GM12878 (cell line): Measurements from ENCODE around the gene CCM2. TPM values are rescaled to one million over a fixed set of nuclear protein-coding genes. Genes with fewer than 3 reads are reported as not detected.

Experiments used
- ATAC-seq: fragments of 200-7000 bp; cut with Tn5 transposase; 3 replicates; pipeline ENCODE4 v1.9.1; 2020; ENCODE audit warnings: mild to moderate bottlenecking, moderate library complexity
- BruUV-seq: library from RNA; stranded (reverse); fragments of 400-500 nt; replicated peaks from 2 replicates; lab custom pipeline; 2021; lab: Mats Ljungman, UMichigan
- CTCF ChIA-PET: fragments of 300-600 bp; sonication (Branson Sonifier 250); formaldehyde crosslinking; extraction: SDS; loops from one replicate; lab custom pipeline; 2021; ENCODE audit warnings: inconsistent platforms; lab: Yijun Ruan, JAX
- POLR2A ChIA-PET: fragments of 350-600 bp; formaldehyde crosslinking; extraction: SDS; loops from one replicate; lab custom pipeline; 2021; ENCODE audit warnings: inconsistent platforms; lab: Charles Lee
- RAD21 ChIA-PET: fragments of 300-600 bp; sonication (Branson Sonifier 250); formaldehyde crosslinking; loops from one replicate; lab custom pipeline; 2023; ENCODE audit warnings: antibody characterized with exemption; ENCODE audit not compliant: unreplicated experiment; lab: Charles Lee
- SMC1A ChIA-PET: fragments of 300-600 bp; sonication (Branson Sonifier 250); formaldehyde crosslinking; loops from one replicate; lab custom pipeline; 2023; ENCODE audit not compliant: unreplicated experiment, uncharacterized antibody; lab: Charles Lee
- DNase-seq: peaks from one replicate; pipeline ENCODE4 v3.0.0-alpha.2; 2011; ENCODE audit warnings: low read depth, low spot score
- FAIRE-seq: peaks from 3 replicates; lab custom pipeline; 2011; peaks lifted over from hg19 to GRCh38; lab: Jason Lieb, UNC
- H2AFZ ChIP-seq: 2 replicates; pipeline ENCODE4 v1.6.0; 2011; ENCODE audit warnings: low read depth, low read length, control low read depth; ENCODE audit not compliant: control insufficient read depth
- H3K27ac ChIP-seq: 2 replicates; pipeline ENCODE4 v1.5.1; 2011; ENCODE audit warnings: control low read depth; ENCODE audit not compliant: control insufficient read depth, insufficient read depth
- H3K27me3 ChIP-seq, 2 experiments: replicated peaks in 1 of 2; 2 replicates each; pipeline versions ENCODE4 v1.6.0 to v1.6.1; 2011; ENCODE audit warnings: low read length in 1 of 2; ENCODE audit not compliant: control insufficient read depth in 2 of 2, insufficient read depth in 2 of 2
- H3K36me3 ChIP-seq, 2 experiments: 2 replicates each; pipeline ENCODE4 v1.5.1; 2011; ENCODE audit warnings: low read length in 1 of 2; ENCODE audit not compliant: control insufficient read depth in 2 of 2, insufficient read depth in 2 of 2
- H3K4me1 ChIP-seq: 2 replicates; pipeline ENCODE4 v1.6.1; 2011; ENCODE audit warnings: mild to moderate bottlenecking, low read length, moderate library complexity, mixed read lengths; ENCODE audit not compliant: control insufficient read depth, insufficient read depth
- H3K4me2 ChIP-seq: 2 replicates; pipeline ENCODE4 v1.6.0; 2011; ENCODE audit warnings: control low read depth; ENCODE audit not compliant: control insufficient read depth, insufficient read depth
- H3K4me3 ChIP-seq: fragments of 200-600 bp; sonication (generic); 2 replicates; pipeline ENCODE4 v1.5.1; 2016
- H3K79me2 ChIP-seq: 2 replicates; pipeline ENCODE4 v1.6.0; 2011; ENCODE audit warnings: low read length; ENCODE audit not compliant: control insufficient read depth, insufficient read depth
- H3K9ac ChIP-seq: 2 replicates; pipeline ENCODE4 v1.8.0; 2011; ENCODE audit warnings: low read length, control low read depth, mixed read lengths; ENCODE audit not compliant: control insufficient read depth, insufficient read depth
- H3K9me3 ChIP-seq: replicated peaks from 3 replicates; pipeline ENCODE4 v1.5.1; 2011; ENCODE audit warnings: mild to moderate bottlenecking, low read length; ENCODE audit not compliant: control insufficient read depth, insufficient read depth
- H4K20me1 ChIP-seq: 2 replicates; pipeline ENCODE4 v1.6.0; 2011; ENCODE audit not compliant: control insufficient read depth, insufficient read depth
- HDGF ChIP-seq: fragments of 450-650 bp; IDR thresholded peaks from 2 replicates; pipeline ENCODE4 v1.6.1; 2016; ENCODE audit warnings: antibody characterized with exemption
- JUNB ChIP-seq: IDR thresholded peaks from 2 replicates; pipeline ENCODE4 v1.6.1; 2016; ENCODE audit warnings: antibody characterized with exemption, mild to moderate bottlenecking
- MLLT1 ChIP-seq: fragments of 450-650 bp; IDR thresholded peaks from 2 replicates; pipeline ENCODE4 v1.6.1; 2016; ENCODE audit warnings: mild to moderate bottlenecking
- MTA3 ChIP-seq: IDR thresholded peaks from 2 replicates; pipeline ENCODE4 v1.6.1; 2012; ENCODE audit warnings: low read length, inconsistent platforms, borderline replicate concordance
- NR2F1 ChIP-seq: fragments of 450-650 bp; conservative IDR thresholded peaks from 2 replicates; pipeline ENCODE4 v1.6.1; 2017; ENCODE audit warnings: mild to moderate bottlenecking
- POU2F2 ChIP-seq: IDR thresholded peaks from 3 replicates; pipeline ENCODE4 v1.6.1; 2011; ENCODE audit warnings: low read depth, mild to moderate bottlenecking, low read length, borderline replicate concordance
- SMARCA5 ChIP-seq: fragments of 450-650 bp; IDR thresholded peaks from 2 replicates; pipeline ENCODE4 v1.6.1; 2017; ENCODE audit warnings: mild to moderate bottlenecking
- TCF12 ChIP-seq: IDR thresholded peaks from 2 replicates; pipeline ENCODE4 v1.6.1; 2011; ENCODE audit warnings: low read depth, mild to moderate bottlenecking, low read length
- ZBED1 ChIP-seq: IDR thresholded peaks from 2 replicates; pipeline ENCODE4 v1.6.1; 2016; ENCODE audit warnings: borderline replicate concordance
- ZNF384 ChIP-seq: IDR thresholded peaks from 2 replicates; pipeline ENCODE4 v1.6.1; 2012; ENCODE audit warnings: low read depth, mild to moderate bottlenecking, low read length, improper control_type of control experiment, borderline replicate concordance
- WGBS: methylation state at CpG from one replicate; pipeline ENCODE4 v1.1.6; 2016; ENCODE audit warnings: low lambda C conversion rate; ENCODE audit not compliant: insufficient replicate concordance, insufficient coverage; ENCODE audit errors: missing lambda C conversion rate; 5-methylcytosine and 5-hydroxymethylcytosine counted together
- in situ Hi-C: fragments of 300-500 bp; cut with MboI; formaldehyde crosslinking; loops from 9 replicates; pipeline ENCODE4 v1.14.3; 2018; ENCODE audit warnings: mixed read lengths
- intact Hi-C: fragments of 100-400 bp; cut with micrococcal nuclease; formaldehyde crosslinking; loops from one replicate; pipeline ENCODE4 v1.14.2; 2022; ENCODE audit not compliant: unreplicated experiment
- polyA plus RNA-seq, 11 experiments: library from polyadenylated mRNA; depleted of rRNA in 4 of 11; unstranded in 6 of 11; stranded (reverse) in 5 of 11; fragments of >200 nt; fragmentation: Nextera tagmentation in 4 of 11; fragmentation: Illumina TruSeq in 1 of 11; extraction: Ambion mirVana in 4 of 11; extraction: Trizol in 1 of 11; gene quantifications; 1 replicate in 1 of 11; 2 replicates in 10 of 11; pipeline versions ENCODE4 v1.2.1 to v1.2.3, GENCODE V29; 2011 to 2016; ENCODE audit warnings: inconsistent platforms in 2 of 11, missing spikeins in 2 of 11, low read depth in 1 of 11
- total RNA-seq, 4 experiments: library from RNA; depleted of rRNA in 3 of 4; stranded (reverse); fragments of >200 nt in 3 of 4; fragmentation: Illumina TruSeq in 1 of 4; extraction: Trizol in 1 of 4; gene quantifications; 2 replicates each; pipeline versions ENCODE4 v1.2.1 to v1.2.3, GENCODE V29; 2013 to 2021
- TF ChIP-seq, protein P1 (sequence below): fragments of 450-650 bp; formaldehyde crosslinking; IDR thresholded peaks from 2 replicates; pipeline ENCODE4 v1.4.0; 2020; ENCODE audit warnings: mild to moderate bottlenecking, moderate library complexity

The CCM2 gene
- total and polyA plus RNA-seq, 10 of the 15 experiments (the other 5 are each of a cell fraction or from before 2014, with no cell fraction given) = 1.00 to 82.3 (median 48.7) TPM

DNA sequence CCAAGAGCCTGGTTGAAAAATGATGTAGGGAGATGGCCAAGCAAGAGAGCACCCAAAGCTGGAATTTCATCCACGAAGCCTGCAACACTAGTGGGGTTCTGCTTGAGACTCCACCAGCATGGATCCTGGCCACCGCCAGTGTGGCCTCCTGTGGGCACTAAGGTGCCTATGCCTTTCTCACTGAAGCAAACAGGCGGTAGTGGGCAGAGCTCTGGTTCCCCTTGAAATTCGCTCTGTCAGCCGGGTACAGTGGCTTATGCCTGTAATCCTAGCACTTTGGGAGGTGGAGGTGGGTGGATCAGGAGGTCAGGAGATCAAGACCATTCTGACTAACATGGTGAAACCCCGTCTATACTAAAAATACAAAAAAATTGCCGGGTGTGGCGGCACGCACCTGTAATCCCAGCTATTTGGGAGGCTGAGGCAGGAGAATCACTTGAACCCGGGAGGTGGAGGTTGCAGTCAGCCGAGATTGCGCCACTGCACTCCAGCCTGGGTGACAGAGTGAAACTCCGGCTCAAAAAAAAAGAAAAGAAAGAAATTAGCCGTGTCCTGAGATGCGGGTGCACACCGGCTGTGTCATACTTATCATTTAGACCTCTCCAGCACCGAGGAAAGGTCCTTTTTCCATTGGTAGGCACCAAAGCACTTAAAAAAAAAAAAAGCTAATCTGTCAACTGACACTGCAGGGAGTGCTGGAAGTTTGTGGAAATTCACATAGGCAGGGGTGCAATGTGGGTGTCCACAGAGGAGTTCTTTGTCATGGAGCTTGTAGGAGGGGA is 28.3 kb downstream of the CCM2 start:
- H4K20me1 ChIP-seq = no peaks in the 10 kb centered on the region
- WGBS = 62% methylated on average over 17 of the region's 17 CpGs
- H3K4me2 ChIP-seq = peak overlapping the region; percentile 100
- ChIA-PET CTCF (interaction anchor here (1.0 to 3.3 kb wide), 10 partner anchors 9 to 107 kb away, joined by 3 to 23 read pairs (median 6); partner anchors contain the start of genes MYO1G and TBRG4), POLR2A (interaction anchor here (0.6 to 12.6 kb wide), 10 partner anchors 9 to 1110 kb away, joined by 3 to 177 read pairs (median 4); partner anchors contain the start of genes CCM2, MYO1G and PURB), RAD21 (interaction anchor here (1.3 to 7.8 kb wide), 9 partner anchors 8 to 180 kb away, joined by 3 to 66 read pairs (median 7); partner anchors contain the start of genes CCM2 and MYO1G), SMC1A (interaction anchor here (0.6 to 5.9 kb wide), 14 partner anchors 8 to 107 kb away, joined by 3 to 76 read pairs (median 7); partner anchors contain the start of genes CCM2, MYO1G and TBRG4)
- intact Hi-C loops (loop anchor here (5.0 to 10.0 kb wide), 2 partner anchors 84 to 394 kb away; partner anchors contain the start of gene TBRG4), in situ Hi-C loops (no loop called here)
- peak overlapping the region; percentile 98 for H3K27ac ChIP-seq
- peak overlapping the region; percentile 81 for H3K9ac ChIP-seq
- no peaks in the 10 kb centered on the region for H3K27me3 ChIP-seq
- H2AFZ ChIP-seq = no peak overlapping the region; the same call in 1 of the 2 replicates
- DNase-seq (no peak), FAIRE-seq (no peak), ATAC-seq (peak; percentile 56)
- peaks cover 40% of the 10 kb centered on the region for H3K4me1 ChIP-seq
- TF ChIP-seq POU2F2 (no peak), ZNF384 (peak; percentile 6; the same call in 1 of the 2 replicates), ZBED1 (0 out of 2 replicates have a peak, but pooled peaks have one; percentile 23), HDGF (0 out of 2 replicates have a peak, but pooled peaks have one; percentile 18), TCF12 (no peak), NR2F1 (peak; percentile 94), MLLT1 (peak; percentile 34; the same call in 1 of the 2 replicates), JUNB (peak; percentile 31; the same call in 1 of the 2 replicates), SMARCA5 (no peak), MTA3 (0 out of 2 replicates have a peak, but pooled peaks have one; percentile 26)
- TF ChIP-seq, protein P1, sequence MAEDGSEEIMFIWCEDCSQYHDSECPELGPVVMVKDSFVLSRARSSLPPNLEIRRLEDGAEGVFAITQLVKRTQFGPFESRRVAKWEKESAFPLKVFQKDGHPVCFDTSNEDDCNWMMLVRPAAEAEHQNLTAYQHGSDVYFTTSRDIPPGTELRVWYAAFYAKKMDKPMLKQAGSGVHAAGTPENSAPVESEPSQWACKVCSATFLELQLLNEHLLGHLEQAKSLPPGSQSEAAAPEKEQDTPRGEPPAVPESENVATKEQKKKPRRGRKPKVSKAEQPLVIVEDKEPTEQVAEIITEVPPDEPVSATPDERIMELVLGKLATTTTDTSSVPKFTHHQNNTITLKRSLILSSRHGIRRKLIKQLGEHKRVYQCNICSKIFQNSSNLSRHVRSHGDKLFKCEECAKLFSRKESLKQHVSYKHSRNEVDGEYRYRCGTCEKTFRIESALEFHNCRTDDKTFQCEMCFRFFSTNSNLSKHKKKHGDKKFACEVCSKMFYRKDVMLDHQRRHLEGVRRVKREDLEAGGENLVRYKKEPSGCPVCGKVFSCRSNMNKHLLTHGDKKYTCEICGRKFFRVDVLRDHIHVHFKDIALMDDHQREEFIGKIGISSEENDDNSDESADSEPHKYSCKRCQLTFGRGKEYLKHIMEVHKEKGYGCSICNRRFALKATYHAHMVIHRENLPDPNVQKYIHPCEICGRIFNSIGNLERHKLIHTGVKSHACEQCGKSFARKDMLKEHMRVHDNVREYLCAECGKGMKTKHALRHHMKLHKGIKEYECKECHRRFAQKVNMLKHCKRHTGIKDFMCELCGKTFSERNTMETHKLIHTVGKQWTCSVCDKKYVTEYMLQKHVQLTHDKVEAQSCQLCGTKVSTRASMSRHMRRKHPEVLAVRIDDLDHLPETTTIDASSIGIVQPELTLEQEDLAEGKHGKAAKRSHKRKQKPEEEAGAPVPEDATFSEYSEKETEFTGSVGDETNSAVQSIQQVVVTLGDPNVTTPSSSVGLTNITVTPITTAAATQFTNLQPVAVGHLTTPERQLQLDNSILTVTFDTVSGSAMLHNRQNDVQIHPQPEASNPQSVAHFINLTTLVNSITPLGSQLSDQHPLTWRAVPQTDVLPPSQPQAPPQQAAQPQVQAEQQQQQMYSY = no peak
- H3K9me3 ChIP-seq = no peaks in the 10 kb centered on the region
- no TSS peak for BruUV-seq
- H3K79me2 ChIP-seq = peaks cover 76% of the 10 kb centered on the region
- peak overlapping the region; percentile 58 for H3K4me3 ChIP-seq
- H3K36me3 ChIP-seq = peaks cover 0 to 8% of the 10 kb centered on the region in 2 experiments; a peak in 1 of 4 replicates
